ENCODE data around the gene KCNAB1.

The KCNAB1 gene

GRCh38 chr3:156352728-156353127, 232.3 kb downstream of the KCNAB1 start:
- TF ChIP-seq TAF1 (IDR thresholded peaks at IDR 0.05; ENCODE audit: borderline replicate concordance, insufficient read depth, low read length) (no peak), POLR2AphosphoS5 (IDR thresholded peaks at IDR 0.05; ENCODE audit: low read depth, low read length) (no peak), FOXP2 (optimal IDR thresholded peaks at IDR 0.05; ENCODE audit: borderline replicate concordance, extremely low read depth, extremely low read length, insufficient read depth) (no peak), REST (IDR thresholded peaks at IDR 0.05; ENCODE audit: insufficient read depth in 1 of 2, low read depth in 2 of 2, low read length in 2 of 2) (no peak), SIN3A (IDR thresholded peaks at IDR 0.05; ENCODE audit: borderline replicate concordance, insufficient read depth, low read length) (no peak)

GRCh38 chr3:156353563-156353962, 233.2 kb downstream of the KCNAB1 start:
- no peak for TF ChIP-seq REST (IDR thresholded peaks at IDR 0.05; ENCODE audit: insufficient read depth in 1 of 2, low read depth in 2 of 2, low read length in 2 of 2)
- no peak for TF ChIP-seq SIN3A (IDR thresholded peaks at IDR 0.05; ENCODE audit: borderline replicate concordance, insufficient read depth, low read length)
- TF ChIP-seq POLR2AphosphoS5 (IDR thresholded peaks at IDR 0.05; ENCODE audit: low read depth, low read length) = no peak
- no peak for TF ChIP-seq TAF1 (IDR thresholded peaks at IDR 0.05; ENCODE audit: borderline replicate concordance, insufficient read depth, low read length)
- TF ChIP-seq FOXP2 (optimal IDR thresholded peaks at IDR 0.05; ENCODE audit: borderline replicate concordance, extremely low read depth, extremely low read length, insufficient read depth) = no peak

GRCh38 chr3:156356537-156357363, 236.4 kb downstream of the KCNAB1 start:
- TF ChIP-seq POLR2AphosphoS5 (IDR thresholded peaks at IDR 0.05; ENCODE audit: low read depth, low read length) = no peak
- TF ChIP-seq SIN3A (IDR thresholded peaks at IDR 0.05; ENCODE audit: borderline replicate concordance, insufficient read depth, low read length) = no peak
- no peak for TF ChIP-seq REST (IDR thresholded peaks at IDR 0.05; ENCODE audit: insufficient read depth in 1 of 2, low read depth in 2 of 2, low read length in 2 of 2)
- no peak for TF ChIP-seq FOXP2 (optimal IDR thresholded peaks at IDR 0.05; ENCODE audit: borderline replicate concordance, extremely low read depth, extremely low read length, insufficient read depth)
- no peak for TF ChIP-seq TAF1 (IDR thresholded peaks at IDR 0.05; ENCODE audit: borderline replicate concordance, insufficient read depth, low read length)

- no peak for TF ChIP-seq SIN3A (IDR thresholded peaks at IDR 0.05; ENCODE audit: borderline replicate concordance, insufficient read depth, low read length)
- TF ChIP-seq POLR2AphosphoS5 (IDR thresholded peaks at IDR 0.05; ENCODE audit: low read depth, low read length) = no peak
- no peak for TF ChIP-seq REST (IDR thresholded peaks at IDR 0.05; ENCODE audit: insufficient read depth in 1 of 2, low read depth in 2 of 2, low read length in 2 of 2)
Observed at GRCh38 chr3:156358232-156358631, 237.9 kb downstream of the KCNAB1 start.

All from PFSK-1 (cell line).